Liver (tissue), 9 donors: ENCODE results near the gene CYB5RL. TPM values are rescaled to one million over a fixed set of nuclear protein-coding genes. Genes with fewer than 3 reads are reported as not detected.

Experiments used
- DNase-seq: peaks from one replicate; pipeline ENCODE4 v3.0.0-alpha.2; 2017; ENCODE audit warnings: low spot score
- H3K27ac ChIP-seq, 2 donors: one replicate each; pipeline ENCODE4 v1.7.0; 2013; ENCODE audit warnings: inconsistent platforms in 2 of 2, low read length in 2 of 2, control low read depth in 1 of 2, low read depth in 1 of 2, mild to moderate bottlenecking in 1 of 2
- H3K27me3 ChIP-seq, 4 donors: one replicate each; pipeline versions ENCODE4 v1.6.1 to v1.7.0; 2013; ENCODE audit warnings: low read length in 3 of 4, inconsistent platforms in 1 of 4, mild to moderate bottlenecking in 1 of 4, moderate library complexity in 1 of 4; ENCODE audit not compliant: control insufficient read depth in 4 of 4, insufficient read depth in 4 of 4
- H3K36me3 ChIP-seq, 4 donors: one replicate each; pipeline versions ENCODE4 v1.6.1 to v1.7.0; 2013; ENCODE audit warnings: low read length in 3 of 4, mild to moderate bottlenecking in 3 of 4, low read depth in 1 of 4, moderate library complexity in 1 of 4; ENCODE audit not compliant: control insufficient read depth in 4 of 4, insufficient read depth in 3 of 4
- H3K4me1 ChIP-seq, 4 donors: one replicate each; pipeline versions ENCODE4 v1.6.1 to v1.7.0; 2013; ENCODE audit warnings: low read length in 3 of 4, mild to moderate bottlenecking in 3 of 4, moderate library complexity in 1 of 4; ENCODE audit not compliant: control insufficient read depth in 4 of 4, insufficient read depth in 4 of 4
- H3K4me3 ChIP-seq, 3 donors: one replicate each; pipeline versions ENCODE4 v1.6.1 to v1.7.0; 2013; ENCODE audit warnings: low read length in 3 of 3, control low read depth in 1 of 3, low read depth in 1 of 3, mild to moderate bottlenecking in 1 of 3
- H3K9ac ChIP-seq, 2 donors: one replicate each; pipeline ENCODE4 v1.7.0; 2013; ENCODE audit warnings: low read length in 2 of 2, mild to moderate bottlenecking in 2 of 2, moderate library complexity in 2 of 2, control low read depth in 1 of 2, low read depth in 1 of 2
- H3K9me3 ChIP-seq, 4 donors: one replicate each; pipeline versions ENCODE4 v1.6.1 to v1.7.0; 2013; ENCODE audit warnings: low read length in 3 of 4; ENCODE audit not compliant: control insufficient read depth in 4 of 4
- EGR1 ChIP-seq, 2 donors: IDR thresholded peaks; 2 replicates each; pipeline ENCODE4 v1.6.1; 2016 to 2018; ENCODE audit warnings: antibody characterized with exemption in 2 of 2, low read depth in 2 of 2
- FOXA1 ChIP-seq: IDR thresholded peaks from 2 replicates; pipeline ENCODE4 v1.6.1; 2016; ENCODE audit warnings: antibody characterized with exemption
- FOXA2 ChIP-seq: IDR thresholded peaks from 2 replicates; pipeline ENCODE4 v1.6.1; 2016; ENCODE audit warnings: antibody characterized with exemption
- GABPA ChIP-seq, 2 donors: IDR thresholded peaks in 1 of 2; conservative IDR thresholded peaks in 1 of 2; 2 replicates each; pipeline ENCODE4 v1.6.1; 2016; ENCODE audit warnings: antibody characterized with exemption in 2 of 2, mild to moderate bottlenecking in 1 of 2, moderate library complexity in 1 of 2
- HNF4A ChIP-seq, 2 donors: conservative IDR thresholded peaks; 2 replicates each; pipeline ENCODE4 v1.6.1; 2016; ENCODE audit warnings: antibody characterized with exemption in 2 of 2, mild to moderate bottlenecking in 2 of 2
- HNF4G ChIP-seq: IDR thresholded peaks from 2 replicates; pipeline ENCODE4 v1.6.1; 2016; ENCODE audit warnings: antibody characterized with exemption
- JUND ChIP-seq, 2 donors: IDR thresholded peaks; 2 replicates each; pipeline ENCODE4 v1.6.1; 2016; ENCODE audit warnings: antibody characterized with exemption in 2 of 2
- MAX ChIP-seq: IDR thresholded peaks from 2 replicates; pipeline ENCODE4 v1.6.1; 2016; ENCODE audit warnings: antibody characterized with exemption
- NR2F2 ChIP-seq: IDR thresholded peaks from 2 replicates; pipeline ENCODE4 v1.6.1; 2016; ENCODE audit warnings: antibody characterized with exemption
- RAD21 ChIP-seq, 2 donors: IDR thresholded peaks; 2 replicates each; pipeline ENCODE4 v1.6.1; 2016; ENCODE audit warnings: antibody characterized with exemption in 2 of 2, mild to moderate bottlenecking in 2 of 2
- REST ChIP-seq: IDR thresholded peaks from 2 replicates; pipeline ENCODE4 v1.6.1; 2016; ENCODE audit warnings: antibody characterized with exemption, mild to moderate bottlenecking
- SP1 ChIP-seq: IDR thresholded peaks from 2 replicates; pipeline ENCODE4 v1.6.1; 2018; ENCODE audit warnings: antibody characterized with exemption, mild to moderate bottlenecking
- TAF1 ChIP-seq: conservative IDR thresholded peaks from 2 replicates; pipeline ENCODE4 v1.6.1; 2016; ENCODE audit warnings: antibody characterized with exemption, mild to moderate bottlenecking
- YY1 ChIP-seq: IDR thresholded peaks from 2 replicates; pipeline ENCODE4 v1.6.1; 2016; ENCODE audit warnings: antibody characterized with exemption, mild to moderate bottlenecking
- ZBTB33 ChIP-seq: IDR thresholded peaks from 2 replicates; pipeline ENCODE4 v1.6.1; 2016; ENCODE audit warnings: antibody characterized with exemption
- WGBS: extraction: QIAGEN DNeasy Blood & Tissue Kit; methylation state at CpG from one replicate; pipeline ENCODE4 v1.1.7; 2013; 5-methylcytosine and 5-hydroxymethylcytosine counted together
- polyA plus RNA-seq, 2 donors: library from polyadenylated mRNA; stranded (reverse) in 1 of 2; unstranded in 1 of 2; fragments of 200-250 nt in 1 of 2; fragments of >200 nt in 1 of 2; fragmentation: Nextera tagmentation in 1 of 2; extraction: Ambion mirVana in 1 of 2; gene quantifications; one replicate each; pipeline versions ENCODE4 v1.2.1 to v1.2.3, GENCODE V29; 2013 to 2015
- total RNA-seq, 2 donors: library from RNA; depleted of rRNA; stranded (reverse); fragments of >200 nt; gene quantifications; one replicate each; pipeline ENCODE4 v1.2.3, GENCODE V29; 2014
- donor health status: healthy.
- donor health status: healthy.
- donor health status: healthy.
- donor health status: healthy.
- donor health status: healthy.

Gene CYB5RL
- total and polyA plus RNA-seq, 4 donors = 1.5 to 4.5 (median 2.5) TPM

GRCh38 chr1:54186056-54186455 lies 13.8 kb downstream of the CYB5RL start:
- Histone ChIP-seq H3K9ac (no peak overlapping the region), H3K4me3 (no peak overlapping the region), H3K36me3 (peaks cover 1 to 26% (median 9%) of the 10 kb centered on the region in 4 donors), H3K27me3 (no peaks in the 10 kb centered on the region), H3K4me1 (no peaks in the 10 kb centered on the region), H3K27ac (no peak overlapping the region), H3K9me3 (no peaks in the 10 kb centered on the region)
- TF ChIP-seq NR2F2 (no peak), YY1 (no peak), FOXA1 (no peak), EGR1 (IDR thresholded peaks at IDR 0.05; ENCODE audit: low read depth in 2 of 2) (no peak), RAD21 (IDR thresholded peaks at IDR 0.05) (no peak), TAF1 (no peak)
- 95% methylated on average over 3 of the region's 3 CpGs for WGBS
- no peak for DNase-seq

- no peak for DNase-seq
- WGBS = 94% methylated on average over 5 of the region's 5 CpGs
Measured at GRCh38 chr1:54180701-54181360, 19.0 kb downstream of the CYB5RL start.

GRCh38 chr1:54178296-54179070 lies 21.3 kb downstream of the CYB5RL start:
- no peak overlapping the region for H3K4me3 ChIP-seq
- H3K36me3 ChIP-seq = peaks cover 0 to 2% (median 0%) of the 10 kb centered on the region in 4 donors
- H3K27ac ChIP-seq = no peak overlapping the region
- WGBS = 88% methylated on average over 9 of the region's 9 CpGs
- no peak overlapping the region for H3K9ac ChIP-seq
- H3K9me3 ChIP-seq = no peaks in the 10 kb centered on the region
- no peak for DNase-seq
- peaks cover 0 to 2% (median under 1%) of the 10 kb centered on the region in 4 donors for H3K4me1 ChIP-seq
- TF ChIP-seq MAX = no peak
- no peak for TF ChIP-seq REST
- no peak for TF ChIP-seq HNF4A (conservative IDR thresholded peaks at IDR 0.05)
- no peak for TF ChIP-seq ZBTB33
- TF ChIP-seq EGR1 (IDR thresholded peaks at IDR 0.05; ENCODE audit: low read depth in 2 of 2) = no peak
- no peak for TF ChIP-seq JUND (IDR thresholded peaks at IDR 0.05)
- no peak for TF ChIP-seq HNF4G
- no peak for TF ChIP-seq TAF1
- TF ChIP-seq SP1 = no peak
- TF ChIP-seq GABPA (IDR thresholded peaks at IDR 0.05 in 1 of 2, conservative IDR thresholded peaks at IDR 0.05 in 1 of 2) = no peak
- TF ChIP-seq FOXA2 = no peak
- no peak for TF ChIP-seq RAD21 (IDR thresholded peaks at IDR 0.05)
- no peaks in the 10 kb centered on the region for H3K27me3 ChIP-seq

More at GRCh38 chr1:54180701-54181360, 19.0 kb downstream of the CYB5RL start:
- TF ChIP-seq FOXA1 (no peak), GABPA (IDR thresholded peaks at IDR 0.05 in 1 of 2, conservative IDR thresholded peaks at IDR 0.05 in 1 of 2) (no peak)
- Histone ChIP-seq H3K9ac (no peak overlapping the region), H3K27me3 (no peaks in the 10 kb centered on the region), H3K4me1 (no peaks in the 10 kb centered on the region), H3K27ac (no peak overlapping the region), H3K36me3 (peaks cover 0 to 2% (median under 1%) of the 10 kb centered on the region in 4 donors), H3K4me3 (no peak overlapping the region), H3K9me3 (no peaks in the 10 kb centered on the region)
